Endothelial cell of umbilical vein (primary cell): Measurements from ENCODE around the gene KIF26A. TPM values are rescaled to one million over a fixed set of nuclear protein-coding genes. Genes with fewer than 3 reads are reported as not detected.

Experiments used
- BruUV-seq: library from RNA; stranded (reverse); fragments of 400-500 nt; replicated peaks from 2 replicates; lab custom pipeline; 2021; lab: Mats Ljungman, UMichigan
- CTCF ChIA-PET: fragments of 300-600, 350-600 bp; sonication (Branson Sonifier 250); formaldehyde crosslinking; loops from one replicate; lab custom pipeline; 2021; ENCODE audit warnings: antibody characterized with exemption, inconsistent platforms; lab: Charles Lee
- POLR2A ChIA-PET: fragments of 300-600, 350-600 bp; sonication (Branson Sonifier 250); formaldehyde crosslinking; loops from one replicate; lab custom pipeline; 2021; ENCODE audit warnings: antibody characterized with exemption, inconsistent platforms; lab: Charles Lee
- DNase-seq: peaks from one replicate; pipeline ENCODE4 v3.0.0-alpha.2; 2011; ENCODE audit warnings: low read depth, low spot score
- FAIRE-seq: peaks from 2 replicates; lab custom pipeline; 2011; peaks lifted over from hg19 to GRCh38; lab: Jason Lieb, UNC
- H2AFZ ChIP-seq: 2 replicates; pipeline ENCODE4 v1.6.0; 2012; ENCODE audit warnings: low read depth, low read length, control low read depth, inconsistent platforms
- H3K27ac ChIP-seq: 2 replicates; pipeline ENCODE4 v1.5.1; 2011; ENCODE audit warnings: low read depth, mild to moderate bottlenecking, control low read depth, low read length, moderate library complexity; ENCODE audit not compliant: insufficient read depth
- H3K27me3 ChIP-seq, 2 experiments: 2 replicates each; pipeline versions ENCODE4 v1.6.0 to v1.6.1; 2011; ENCODE audit warnings: low read length in 2 of 2, mixed read lengths in 1 of 2; ENCODE audit not compliant: control insufficient read depth in 2 of 2, insufficient read depth in 2 of 2
- H3K36me3 ChIP-seq, 2 experiments: 2 replicates in 1 of 2; 3 replicates in 1 of 2; pipeline ENCODE4 v1.5.1; 2011; ENCODE audit warnings: low read length in 2 of 2, mild to moderate bottlenecking in 1 of 2, moderate library complexity in 1 of 2; ENCODE audit not compliant: control insufficient read depth in 2 of 2, insufficient read depth in 2 of 2; ENCODE audit errors: extremely low read depth in 1 of 2
- H3K4me1 ChIP-seq: 3 replicates; pipeline ENCODE4 v1.5.1; 2011; ENCODE audit warnings: mild to moderate bottlenecking, low read length; ENCODE audit not compliant: control insufficient read depth, insufficient read depth; ENCODE audit errors: extremely low read depth
- H3K4me2 ChIP-seq: 2 replicates; pipeline ENCODE4 v1.6.1; 2011; ENCODE audit warnings: low read length, control low read depth, mixed read lengths; ENCODE audit not compliant: insufficient read depth
- H3K4me3 ChIP-seq, 3 experiments: fragments of 200-600 bp in 1 of 3; sonication (generic), shearing (Covaris generic) in 1 of 3; replicated peaks in 1 of 3; 2 replicates each; pipeline ENCODE4 v1.5.1; 2011 to 2016; ENCODE audit warnings: control low read depth in 3 of 3, low read length in 3 of 3, mild to moderate bottlenecking in 2 of 3, inconsistent platforms in 1 of 3, low read depth in 1 of 3, moderate library complexity in 1 of 3; ENCODE audit not compliant: insufficient read depth in 1 of 3
- H3K79me2 ChIP-seq: 2 replicates; pipeline ENCODE4 v1.6.0; 2012; ENCODE audit warnings: low read length, inconsistent platforms; ENCODE audit not compliant: control insufficient read depth, insufficient read depth
- H3K9ac ChIP-seq: replicated peaks from 2 replicates; pipeline ENCODE3; 2011; ENCODE audit warnings: low read length, control low read depth; ENCODE audit not compliant: insufficient read depth; ENCODE audit errors: extremely low read depth
- H3K9me1 ChIP-seq: replicated peaks from 3 replicates; pipeline ENCODE4 v1.6.0; 2011; ENCODE audit warnings: mild to moderate bottlenecking, low read length; ENCODE audit not compliant: control insufficient read depth, insufficient read depth; ENCODE audit errors: extremely low read depth
- H3K9me3 ChIP-seq: replicated peaks from 2 replicates; pipeline ENCODE4 v1.5.1; 2012; ENCODE audit warnings: low read length, inconsistent platforms; ENCODE audit not compliant: control insufficient read depth, insufficient read depth
- H4K20me1 ChIP-seq: replicated peaks from 2 replicates; pipeline ENCODE3; 2011; ENCODE audit warnings: mild to moderate bottlenecking, low read length; ENCODE audit not compliant: control insufficient read depth, insufficient read depth; ENCODE audit errors: extremely low read depth
- CTCF ChIP-seq, 2 donors: IDR thresholded peaks; 1 replicate in 1 of 2; 2 replicates in 1 of 2; pipeline ENCODE4 v1.5.1; 2011; ENCODE audit warnings: low read length in 2 of 2, mild to moderate bottlenecking in 2 of 2, moderate library complexity in 2 of 2, control low read depth in 1 of 2, inconsistent platforms in 1 of 2, low read depth in 1 of 2; ENCODE audit not compliant: insufficient read depth in 1 of 2; ENCODE audit errors: extremely low read depth in 1 of 2
- EZH2 ChIP-seq: IDR thresholded peaks from 2 replicates; pipeline ENCODE4 v1.6.1; 2012; ENCODE audit warnings: borderline replicate concordance, low read depth, mild to moderate bottlenecking, moderate library complexity, low read length, inconsistent platforms; ENCODE audit not compliant: severe bottlenecking
- FOS ChIP-seq: IDR thresholded peaks from 2 replicates; pipeline ENCODE4 v1.6.1; 2011; ENCODE audit warnings: mild to moderate bottlenecking, low read length, moderate library complexity, borderline replicate concordance; ENCODE audit not compliant: insufficient read depth
- GATA2 ChIP-seq: IDR thresholded peaks from 2 replicates; pipeline ENCODE4 v1.7.0; 2011; ENCODE audit warnings: low read depth, mild to moderate bottlenecking, moderate library complexity, mixed read lengths, low read length; ENCODE audit not compliant: insufficient read length, insufficient read depth
- JUN ChIP-seq: IDR thresholded peaks from 2 replicates; pipeline ENCODE4 v1.6.1; 2011; ENCODE audit warnings: borderline replicate concordance, low read depth; ENCODE audit not compliant: insufficient read length, insufficient read depth
- MAX ChIP-seq: IDR thresholded peaks from 2 replicates; pipeline ENCODE4 v1.6.1; 2011; ENCODE audit not compliant: insufficient read depth, insufficient read length
- MYC ChIP-seq: IDR thresholded peaks from one replicate; pipeline ENCODE4 v1.6.1; 2011; ENCODE audit warnings: mild to moderate bottlenecking, low read depth, low read length
- POLR2A ChIP-seq: IDR thresholded peaks from 2 replicates; pipeline ENCODE4 v1.6.1; 2012; ENCODE audit warnings: low read depth, mild to moderate bottlenecking, control low read depth, low read length
- POLR2AphosphoS5 ChIP-seq: IDR thresholded peaks from 2 replicates; pipeline ENCODE4 v1.6.1; 2012; ENCODE audit warnings: low read depth, mild to moderate bottlenecking, control low read depth, low read length, moderate library complexity; ENCODE audit not compliant: insufficient read depth
- dilution Hi-C: fragments of 300-500 bp; cut with MboI; formaldehyde crosslinking; loops from one replicate; pipeline ENCODE4 v1.15.0; 2019; ENCODE audit warnings: low sequenced_read_pairs; ENCODE audit not compliant: extremely low pct_ligation_motif_present
- intact Hi-C: fragments of 100-400 bp; cut with micrococcal nuclease; formaldehyde crosslinking; loops from one replicate; pipeline ENCODE4 v1.10.0; 2022
- polyA plus RNA-seq, 4 experiments: library from polyadenylated mRNA; depleted of rRNA in 3 of 4; stranded (reverse) in 3 of 4; unstranded in 1 of 4; fragments of >200 nt; gene quantifications; 2 replicates each; pipeline versions ENCODE4 v1.2.1 to v1.2.3, GENCODE V29; 2011 to 2012; ENCODE audit warnings: missing spikeins in 1 of 4
- total RNA-seq: library from RNA; stranded (reverse); gene quantifications from 2 replicates; pipeline ENCODE4 v1.2.3, GENCODE V29; 2021

KIF26A gene
- total and polyA plus RNA-seq, 2 donors (not counting 3 experiments of a cell fraction or from before 2014, with no cell fraction given) = 3.6 to 10.7 TPM

GRCh38 chr14:104151566-104152245 lies 13.3 kb downstream of the KIF26A start:
- Histone ChIP-seq H4K20me1 (no peaks in the 10 kb centered on the region), H3K27me3 (no peaks in the 10 kb centered on the region), H3K4me2 (no peak overlapping the region), H3K79me2 (no peaks in the 10 kb centered on the region), H3K36me3 (peaks cover 0 to 10% of the 10 kb centered on the region in 2 experiments), H3K9me1 (no peaks in the 10 kb centered on the region), H3K4me1 (peaks cover 39% of the 10 kb centered on the region), H3K27ac (no peak overlapping the region), H3K9ac (no peak overlapping the region), H3K4me3 (no peak overlapping the region), H2AFZ (no peak overlapping the region), H3K9me3 (no peaks in the 10 kb centered on the region)
- dilution Hi-C loops (no loop called here), intact Hi-C loops (no loop called here)
- ChIA-PET POLR2A (no interaction called here), CTCF (interaction anchor here (0.8 to 2.4 kb wide), 2 partner anchors 8 to 14 kb away, joined by 3 to 11 read pairs; no protein-coding TSS in a partner anchor)
- DNase-seq (no peak), FAIRE-seq (no peak)
- no TSS peak for BruUV-seq
- TF ChIP-seq JUN (no peak), EZH2 (no peak), FOS (no peak), POLR2A (no peak), GATA2 (no peak), MAX (no peak), CTCF (IDR thresholded peaks at IDR 0.05; ENCODE audit: extremely low read depth in 1 of 2, insufficient read depth in 1 of 2, low read depth in 1 of 2, low read length in 2 of 2) (no peak), MYC (no peak), POLR2AphosphoS5 (no peak)
